Muscle of back (tissue), 11 donors: ENCODE results near the gene ZSCAN4. TPM values are rescaled to one million over a fixed set of nuclear protein-coding genes. Genes with fewer than 3 reads are reported as not detected.

Experiments used
- DNase-seq, 3 donors: peaks; one replicate each; pipeline versions ENCODE4 v3.0.0 to v3.0.0-alpha.2; 2013
- polyA plus RNA-seq, 10 donors: library from polyadenylated mRNA; unstranded; fragments of 120-200 nt; gene quantifications; one replicate each; pipeline ENCODE4 v1.2.1, GENCODE V29; 2013; ENCODE audit not compliant: insufficient read length in 10 of 10

Gene ZSCAN4
- polyA plus RNA-seq, 10 donors, result 0.11 TPM; not detected in 8

- no peak for DNase-seq
Measured at GRCh38 chr19:57672466-57672865, 3.7 kb downstream of the ZSCAN4 start.

DNA sequence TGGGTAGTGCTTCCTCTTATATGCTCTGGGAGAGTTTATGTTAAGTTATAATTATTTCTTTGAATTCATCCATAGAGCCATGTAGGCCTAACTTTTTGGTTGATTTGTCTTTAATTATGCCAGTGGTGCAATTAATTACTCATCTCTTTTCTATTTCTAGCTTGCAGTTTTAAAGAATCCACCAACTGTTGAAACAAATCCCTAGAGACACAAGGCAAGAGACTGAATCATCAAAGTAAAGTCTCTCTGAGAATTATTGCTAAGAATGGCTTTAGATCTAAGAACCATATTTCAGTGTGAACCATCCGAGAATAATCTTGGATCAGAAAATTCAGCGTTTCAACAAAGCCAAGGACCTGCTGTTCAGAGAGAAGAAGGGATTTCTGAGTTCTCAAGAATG is 7.1 kb downstream of the ZSCAN4 start:
- DNase-seq, result no peak

DNA sequence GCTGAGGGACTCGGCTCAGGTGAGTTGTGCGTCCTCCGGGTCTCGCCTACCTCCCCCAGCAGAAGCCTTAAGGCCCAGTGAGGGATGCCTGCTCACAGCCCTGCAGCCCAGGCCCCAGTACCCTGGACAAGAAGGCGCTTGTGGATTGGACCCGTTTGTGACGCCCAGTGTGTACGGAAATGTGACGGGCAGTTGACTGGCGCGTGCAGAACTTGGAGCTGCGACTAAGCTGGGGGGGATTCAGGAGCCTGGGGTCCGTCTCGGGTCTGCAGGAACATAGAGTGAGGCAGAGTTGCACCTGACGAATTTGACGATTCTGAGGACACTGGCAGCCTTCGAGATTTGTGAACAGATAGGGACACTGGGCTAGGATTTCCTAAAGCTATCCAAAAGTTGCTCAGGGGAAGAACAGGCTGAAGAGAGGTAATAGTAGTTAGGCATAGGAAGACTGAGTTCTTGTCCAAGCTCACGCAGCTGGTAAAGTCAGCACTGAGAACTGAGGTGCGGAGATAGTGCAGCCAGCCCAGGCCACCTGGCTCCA is 13.6 kb downstream of the ZSCAN4 start:
- no peak for DNase-seq

DNA sequence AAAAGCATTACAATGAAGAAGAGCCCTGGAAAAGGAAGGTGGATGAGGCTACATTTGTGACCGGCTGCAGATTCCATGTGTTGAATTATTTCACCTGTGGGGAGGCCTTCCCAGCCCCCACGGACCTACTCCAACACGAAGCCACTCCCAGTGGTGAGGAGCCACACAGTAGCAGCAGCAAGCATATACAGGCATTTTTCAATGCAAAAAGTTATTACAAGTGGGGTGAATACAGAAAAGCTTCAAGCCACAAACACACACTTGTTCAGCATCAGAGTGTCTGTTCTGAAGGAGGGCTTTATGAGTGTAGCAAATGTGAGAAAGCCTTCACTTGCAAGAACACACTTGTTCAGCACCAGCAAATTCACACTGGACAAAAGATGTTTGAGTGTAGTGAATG is 18.0 kb downstream of the ZSCAN4 start:
- DNase-seq, result no peak

- no peak for DNase-seq
Measured at GRCh38 chr19:57687363-57688010, 18.8 kb downstream of the ZSCAN4 start.

- DNase-seq, result no peak
Measured at GRCh38 chr19:57688011-57688763, 19.5 kb downstream of the ZSCAN4 start.

GRCh38 chr19:57689750-57690149 is 21.0 kb downstream of the ZSCAN4 start:
- DNase-seq, result no peak

DNA sequence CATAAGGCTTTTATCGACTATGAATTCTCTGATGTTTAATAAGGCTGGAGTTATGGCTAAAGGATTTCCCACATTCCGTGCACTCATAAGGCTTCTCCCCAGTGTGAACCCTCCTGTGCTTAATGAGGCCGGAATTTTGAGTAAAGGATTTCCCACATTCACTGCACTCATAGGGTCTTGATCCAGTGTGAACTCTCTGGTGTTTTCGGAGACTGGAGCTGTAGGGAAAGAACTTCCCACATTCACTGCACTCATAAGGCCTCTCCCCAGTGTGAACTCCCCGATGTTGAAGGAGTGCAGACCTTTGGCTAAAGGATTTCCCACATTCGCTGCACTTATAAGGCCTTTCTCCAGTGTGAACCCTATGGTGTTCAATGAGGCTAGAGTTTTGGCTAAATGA is 32.9 kb downstream of the ZSCAN4 start:
- no peak for DNase-seq

- no peak for DNase-seq
Measured at GRCh38 chr19:57706346-57706745, 37.6 kb downstream of the ZSCAN4 start.

GRCh38 chr19:57708641-57709361 is 40.1 kb downstream of the ZSCAN4 start, which contains the start of gene ZNF154:
Gene ZNF154, minus strand, starts transcription at chr19:57709204. Its CDS starts 233 bp downstream, at chr19:57708971.
- peak; percentile 78 to 94 (median 84) for DNase-seq

GRCh38 chr19:57709616-57710015 is 40.9 kb downstream of the ZSCAN4 start:
- no peak for DNase-seq

DNA sequence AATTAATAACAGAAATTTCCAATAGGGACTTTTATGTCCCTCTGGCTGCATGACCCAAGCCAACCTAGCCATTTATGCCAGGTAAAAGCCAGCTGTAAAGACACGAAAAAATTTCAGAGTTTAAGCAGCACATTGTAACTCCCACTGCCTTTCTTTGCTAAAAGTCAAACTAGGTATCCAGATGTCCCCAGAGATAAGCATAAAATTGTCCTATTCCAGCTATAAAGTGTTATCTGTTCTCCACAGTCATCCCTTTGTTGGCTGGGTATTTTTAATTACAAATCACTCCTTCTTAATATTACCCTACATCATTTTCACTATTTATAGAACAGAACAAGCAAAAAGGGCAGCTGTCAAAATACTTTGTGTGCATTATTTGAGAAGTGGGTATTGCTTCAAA is 43.5 kb downstream of the ZSCAN4 start:
- DNase-seq, result no peak

- DNase-seq, result no peak
Measured at GRCh38 chr19:57719424-57719823, 50.7 kb downstream of the ZSCAN4 start.

DNA sequence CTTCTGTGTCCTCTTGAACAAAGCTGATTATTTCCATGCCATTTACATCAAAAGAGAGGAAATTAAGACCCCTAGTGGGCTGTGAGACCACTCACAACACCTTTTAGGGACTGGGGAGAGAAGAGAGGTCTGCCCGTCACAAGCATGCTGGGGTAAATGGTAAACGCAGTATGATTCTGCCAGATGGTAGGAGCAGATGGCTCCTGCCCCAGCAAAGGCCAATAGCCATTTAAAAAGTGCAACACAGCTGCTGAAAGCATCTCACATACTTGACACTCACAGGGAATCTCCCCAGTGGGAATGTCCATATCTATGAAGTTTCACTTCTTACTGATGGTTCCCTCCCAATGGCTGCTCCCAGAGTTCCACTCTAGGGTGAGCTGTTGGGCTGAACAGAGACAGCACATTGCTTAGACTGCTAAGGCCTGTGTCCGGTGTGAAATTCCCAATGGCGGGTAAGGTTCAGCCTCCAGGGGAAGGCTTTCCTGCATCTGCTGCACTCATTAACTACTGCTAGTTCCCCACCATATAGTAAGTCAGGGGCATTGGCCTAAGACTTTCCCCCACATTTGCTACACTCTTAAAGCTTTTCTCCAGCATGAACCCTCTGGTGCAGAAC is 51.3 kb downstream of the ZSCAN4 start:
- no peak for DNase-seq

- DNase-seq, result no peak
Measured at GRCh38 chr19:57720878-57721277, 52.1 kb downstream of the ZSCAN4 start.

Other genes starting within 250 kb of the ZSCAN4 start
- 1 to 10 TPM; 4.1 to 8.5 (median 6.2) TPM for gene ZNF749, start 233.6 kb upstream of the ZSCAN4 start, polyA plus RNA-seq
- 1 to 10 TPM in 8 of 10 donors, under 1 TPM in 2; 0.84 to 3.8 (median 1.5) TPM for gene VN1R1, start 211.8 kb upstream of the ZSCAN4 start, polyA plus RNA-seq
- 10 to 100 TPM in 4 of 10 donors, 1 to 10 TPM in 6; 6.4 to 11.9 (median 9.1) TPM for gene ZNF772, start 191.4 kb upstream of the ZSCAN4 start, polyA plus RNA-seq
- 10 to 100 TPM in 3 of 10 donors, 1 to 10 TPM in 7; 5.9 to 13.2 (median 9.9) TPM for gene ZNF419, start 181.2 kb upstream of the ZSCAN4 start, polyA plus RNA-seq
- gene ZNF773, start 169.0 kb upstream of the ZSCAN4 start, polyA plus RNA-seq, result 10 to 100 TPM in 1 of 10 donors, 1 to 10 TPM in 9; 5.1 to 11.8 (median 7.4) TPM
- 1 to 10 TPM; 4.7 to 9.5 (median 7.5) TPM for gene ZNF549, start 141.6 kb upstream of the ZSCAN4 start, polyA plus RNA-seq
- 10 to 100 TPM in 6 of 10 donors, 1 to 10 TPM in 4; 8.6 to 14.0 (median 11.1) TPM for gene ZNF550, start 109.1 kb upstream of the ZSCAN4 start, polyA plus RNA-seq
- gene ZNF416, start 90.0 kb upstream of the ZSCAN4 start, polyA plus RNA-seq, result 1 to 10 TPM; 4.3 to 6.1 (median 4.8) TPM
- 1 to 10 TPM; 4.6 to 8.0 (median 5.6) TPM for gene ZIK1, start 84.8 kb upstream of the ZSCAN4 start, polyA plus RNA-seq
- 1 to 10 TPM; 2.1 to 5.4 (median 3.4) TPM for gene ZNF530, start 69.0 kb upstream of the ZSCAN4 start, polyA plus RNA-seq
- 10 to 100 TPM in 9 of 10 donors, 1 to 10 TPM in 1; 9.5 to 15.1 (median 13.0) TPM for gene ZNF134, start 54.7 kb upstream of the ZSCAN4 start, polyA plus RNA-seq
- 10 to 100 TPM; 10.4 to 20.3 (median 15.2) TPM for gene ZNF211, start 35.8 kb upstream of the ZSCAN4 start, polyA plus RNA-seq
- 1 to 10 TPM; 4.4 to 7.3 (median 6.4) TPM for gene ZNF551, start 13.0 kb downstream of the ZSCAN4 start, polyA plus RNA-seq
- 10 to 100 TPM in 7 of 10 donors, 1 to 10 TPM in 3; 8.0 to 17.6 (median 11.1) TPM for gene ZNF154, start 40.3 kb downstream of the ZSCAN4 start, polyA plus RNA-seq
- gene ZNF671, start 58.7 kb downstream of the ZSCAN4 start, polyA plus RNA-seq, result 10 to 100 TPM in 1 of 10 donors, 1 to 10 TPM in 9; 5.3 to 10.6 (median 8.0) TPM
- 10 to 100 TPM; 10.7 to 19.7 (median 14.9) TPM for gene ZNF776, start 77.9 kb downstream of the ZSCAN4 start, polyA plus RNA-seq
- 10 to 100 TPM in 9 of 10 donors, 1 to 10 TPM in 1; 9.5 to 15.2 (median 11.8) TPM for gene ZNF586, start 100.7 kb downstream of the ZSCAN4 start, polyA plus RNA-seq
- 1 to 10 TPM; 2.1 to 6.4 (median 3.9) TPM for gene ZNF552, start 146.0 kb downstream of the ZSCAN4 start, polyA plus RNA-seq
- gene ZNF587B, start 161.4 kb downstream of the ZSCAN4 start, polyA plus RNA-seq, result 1 to 10 TPM; 3.3 to 7.5 (median 5.4) TPM
- gene ZNF587, start 180.9 kb downstream of the ZSCAN4 start, polyA plus RNA-seq, result 10 to 100 TPM in 8 of 10 donors, 1 to 10 TPM in 2; 9.0 to 24.7 (median 14.7) TPM
- gene ZNF814, start 220.1 kb downstream of the ZSCAN4 start, polyA plus RNA-seq, result 10 to 100 TPM; 13.7 to 34.6 (median 24.3) TPM
- gene ZNF417, start 247.7 kb downstream of the ZSCAN4 start, polyA plus RNA-seq, result 10 to 100 TPM in 8 of 10 donors, 1 to 10 TPM in 2; 9.2 to 18.8 (median 11.9) TPM